ENCODE data around the gene NMNAT2. TPM values are rescaled to one million over a fixed set of nuclear protein-coding genes. Genes with fewer than 3 reads are reported as not detected.

The NMNAT2 gene
- total RNA-seq, 1 donor from 2014 or later, result 0.52 TPM

GRCh38 chr1:183273300-183273699 lies 144.9 kb downstream of the NMNAT2 start:
- H3K4me3 ChIP-seq (ENCODE audit: low read depth, low read length), result no peak overlapping the region
- DNase-seq (ENCODE audit: low read depth), result no peak
- TF ChIP-seq, protein P1, sequence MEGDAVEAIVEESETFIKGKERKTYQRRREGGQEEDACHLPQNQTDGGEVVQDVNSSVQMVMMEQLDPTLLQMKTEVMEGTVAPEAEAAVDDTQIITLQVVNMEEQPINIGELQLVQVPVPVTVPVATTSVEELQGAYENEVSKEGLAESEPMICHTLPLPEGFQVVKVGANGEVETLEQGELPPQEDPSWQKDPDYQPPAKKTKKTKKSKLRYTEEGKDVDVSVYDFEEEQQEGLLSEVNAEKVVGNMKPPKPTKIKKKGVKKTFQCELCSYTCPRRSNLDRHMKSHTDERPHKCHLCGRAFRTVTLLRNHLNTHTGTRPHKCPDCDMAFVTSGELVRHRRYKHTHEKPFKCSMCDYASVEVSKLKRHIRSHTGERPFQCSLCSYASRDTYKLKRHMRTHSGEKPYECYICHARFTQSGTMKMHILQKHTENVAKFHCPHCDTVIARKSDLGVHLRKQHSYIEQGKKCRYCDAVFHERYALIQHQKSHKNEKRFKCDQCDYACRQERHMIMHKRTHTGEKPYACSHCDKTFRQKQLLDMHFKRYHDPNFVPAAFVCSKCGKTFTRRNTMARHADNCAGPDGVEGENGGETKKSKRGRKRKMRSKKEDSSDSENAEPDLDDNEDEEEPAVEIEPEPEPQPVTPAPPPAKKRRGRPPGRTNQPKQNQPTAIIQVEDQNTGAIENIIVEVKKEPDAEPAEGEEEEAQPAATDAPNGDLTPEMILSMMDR (conservative IDR thresholded peaks at IDR 0.05; ENCODE audit: low read depth, low read length), result no peak

- H3K4me3 ChIP-seq (ENCODE audit: low read depth, low read length), result no peak overlapping the region
- TF ChIP-seq, protein P1 (conservative IDR thresholded peaks at IDR 0.05; ENCODE audit: low read depth, low read length), result no peak
- DNase-seq (ENCODE audit: low read depth), result no peak
These were observed 145.8 kb downstream of the NMNAT2 start for GRCh38 chr1:183272390-183272848.

DNA sequence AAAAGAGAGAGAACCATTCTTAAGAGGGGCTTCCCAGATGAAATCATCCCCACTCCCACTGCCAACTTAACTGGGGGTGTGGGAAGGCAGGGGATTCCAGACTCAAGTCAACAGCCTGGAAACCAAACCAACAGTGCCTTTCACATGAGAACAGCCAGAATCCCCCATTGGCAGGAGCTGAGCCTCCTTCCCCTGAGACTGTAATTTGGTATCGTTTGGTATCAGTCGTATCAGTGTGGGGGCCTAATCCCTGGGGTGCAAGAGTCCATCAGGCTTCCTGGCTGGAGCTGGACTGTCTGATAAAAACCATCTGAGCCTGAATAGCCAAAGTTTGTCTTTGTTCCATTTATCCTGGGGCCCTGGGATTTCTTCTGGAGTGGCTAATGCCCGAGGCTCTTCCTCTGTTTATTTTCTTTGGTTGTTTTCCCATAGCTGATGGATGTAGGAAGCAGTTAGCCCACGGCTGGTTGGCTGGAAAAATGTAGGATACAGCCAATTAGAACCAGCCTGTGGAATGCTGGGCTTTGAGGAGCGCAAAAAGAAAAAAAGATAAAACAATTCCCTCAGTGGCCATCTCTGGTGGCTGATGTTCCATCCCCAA lies 147.5 kb downstream of the NMNAT2 start:
- TF ChIP-seq, protein P1 (conservative IDR thresholded peaks at IDR 0.05; ENCODE audit: low read depth, low read length), result no peak
- no peak for DNase-seq (ENCODE audit: low read depth)
- no peak overlapping the region for H3K4me3 ChIP-seq (ENCODE audit: low read depth, low read length)

- no peak for DNase-seq (ENCODE audit: low read depth)
- TF ChIP-seq, protein P1 (conservative IDR thresholded peaks at IDR 0.05; ENCODE audit: low read depth, low read length), result no peak
- no peak overlapping the region for H3K4me3 ChIP-seq (ENCODE audit: low read depth, low read length)
These were observed 150.3 kb downstream of the NMNAT2 start for GRCh38 chr1:183267646-183268431.

- no peak for DNase-seq (ENCODE audit: low read depth)
- TF ChIP-seq, protein P1 (conservative IDR thresholded peaks at IDR 0.05; ENCODE audit: low read depth, low read length), result no peak
- H3K4me3 ChIP-seq (ENCODE audit: low read depth, low read length), result no peak overlapping the region
These were observed 154.1 kb downstream of the NMNAT2 start for GRCh38 chr1:183263886-183264602.

GRCh38 chr1:183262628-183263200 lies 155.5 kb downstream of the NMNAT2 start:
- TF ChIP-seq, protein P1 (conservative IDR thresholded peaks at IDR 0.05; ENCODE audit: low read depth, low read length), result no peak

More at GRCh38 chr1:183262628-183263200, 155.5 kb downstream of the NMNAT2 start:
- DNase-seq (ENCODE audit: low read depth), result no peak
- no peak overlapping the region for H3K4me3 ChIP-seq (ENCODE audit: low read depth, low read length)

All from epithelial cell of proximal tubule (primary cell).